Measurements from ENCODE around the gene EID3.
"Not testable (repeated sequence)": the region's sequence is repeated elsewhere in the genome, so short reads cannot be mapped to it uniquely, and the experiment has no call there.

Gene EID3

DNA sequence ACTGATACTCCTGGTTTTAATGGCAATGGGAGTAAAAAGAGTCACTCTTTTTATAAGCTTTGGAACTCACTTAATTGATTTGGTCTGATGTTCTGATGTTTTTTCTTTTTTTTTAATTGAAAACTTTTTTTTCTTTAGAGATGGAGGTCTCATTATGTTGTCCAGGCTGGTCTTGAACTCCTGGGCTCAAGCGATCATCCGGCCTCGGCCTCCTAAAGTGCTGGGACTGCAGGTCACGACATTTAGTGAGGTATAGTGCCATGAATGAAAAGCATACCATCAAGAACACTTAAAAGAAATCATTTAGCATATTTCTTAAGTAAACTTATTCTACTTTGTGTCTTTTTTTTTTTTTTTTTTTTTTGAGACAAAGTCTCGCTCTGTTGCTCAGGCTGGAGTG lies 12.7 kb upstream of the EID3 start:
- no peak for DNase-seq

DNA sequence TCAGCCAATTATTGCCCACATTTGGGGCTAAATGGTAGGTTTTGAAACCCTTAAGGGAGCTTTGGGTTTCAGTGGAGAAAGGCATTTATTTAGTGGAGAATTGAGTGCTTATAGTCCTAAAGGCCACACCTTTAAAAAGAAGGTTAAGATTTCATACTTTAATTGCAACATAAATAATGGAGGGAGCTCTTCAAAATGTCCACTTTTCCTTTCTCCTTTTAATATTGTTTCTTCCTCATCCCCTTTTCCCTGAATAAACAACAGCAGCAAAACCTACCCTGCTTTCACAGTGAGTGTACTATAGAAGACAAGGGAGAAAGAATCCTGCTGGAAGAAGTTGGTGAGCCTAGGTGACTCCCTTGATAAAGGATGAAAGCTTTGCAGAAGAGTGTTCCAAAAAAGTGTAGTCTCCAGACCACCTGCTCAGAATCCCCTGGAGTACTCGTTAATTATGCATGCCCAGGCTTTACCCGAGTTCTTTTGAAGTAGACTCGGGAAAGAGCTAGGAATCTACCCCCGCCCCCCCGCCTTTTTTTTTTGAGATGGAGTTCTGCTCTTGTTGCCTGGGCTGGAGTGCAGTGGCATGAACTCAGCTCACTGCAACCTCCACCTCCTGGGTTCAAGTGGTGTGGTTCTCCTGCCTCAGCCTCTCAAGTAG lies 11.5 kb upstream of the EID3 start:
- DNase-seq = no peak

DNA sequence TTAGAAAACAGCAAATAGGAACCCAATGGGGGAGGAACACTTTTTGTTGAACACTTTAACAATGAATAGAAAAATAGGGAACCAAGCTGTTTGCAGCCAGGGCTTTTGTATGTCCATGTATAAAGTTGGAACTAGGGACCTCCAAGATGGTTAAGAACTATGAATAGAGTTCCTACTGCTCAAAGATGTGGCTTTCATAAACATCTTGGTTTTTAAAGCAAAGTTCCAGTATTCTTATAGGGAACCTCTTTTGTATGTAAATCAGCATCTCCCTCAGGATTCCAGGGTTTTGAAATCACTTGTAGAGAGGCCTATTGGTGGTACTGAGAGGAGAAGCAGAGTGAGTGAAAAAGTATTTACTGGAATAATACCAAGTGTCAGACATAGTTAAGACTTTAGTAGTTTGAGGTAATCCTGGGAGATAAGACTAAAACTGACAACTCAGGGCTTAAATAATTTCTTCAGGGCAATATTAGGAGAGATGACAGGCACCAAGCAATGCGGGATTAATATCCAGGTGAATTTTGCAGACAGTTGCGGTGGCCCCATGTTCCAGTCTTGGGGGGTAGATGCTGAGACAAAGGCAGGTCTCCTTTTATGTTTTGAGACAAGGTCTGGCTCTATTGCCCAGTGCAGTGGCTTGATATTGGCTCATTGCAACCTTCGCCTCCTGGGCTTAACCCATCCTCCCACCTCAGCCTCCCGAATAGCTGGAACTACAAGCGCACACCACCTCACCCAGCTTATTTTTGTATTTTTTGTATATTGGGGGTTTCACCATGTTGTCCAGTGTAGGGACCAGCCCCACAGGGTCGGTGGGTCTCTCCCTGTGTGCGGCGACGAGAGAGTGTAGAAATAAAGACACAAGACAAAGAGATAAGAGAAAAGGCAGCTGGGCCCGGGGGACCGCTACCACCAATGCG lies 10.4 kb upstream of the EID3 start:
- DNase-seq = no peak

DNA sequence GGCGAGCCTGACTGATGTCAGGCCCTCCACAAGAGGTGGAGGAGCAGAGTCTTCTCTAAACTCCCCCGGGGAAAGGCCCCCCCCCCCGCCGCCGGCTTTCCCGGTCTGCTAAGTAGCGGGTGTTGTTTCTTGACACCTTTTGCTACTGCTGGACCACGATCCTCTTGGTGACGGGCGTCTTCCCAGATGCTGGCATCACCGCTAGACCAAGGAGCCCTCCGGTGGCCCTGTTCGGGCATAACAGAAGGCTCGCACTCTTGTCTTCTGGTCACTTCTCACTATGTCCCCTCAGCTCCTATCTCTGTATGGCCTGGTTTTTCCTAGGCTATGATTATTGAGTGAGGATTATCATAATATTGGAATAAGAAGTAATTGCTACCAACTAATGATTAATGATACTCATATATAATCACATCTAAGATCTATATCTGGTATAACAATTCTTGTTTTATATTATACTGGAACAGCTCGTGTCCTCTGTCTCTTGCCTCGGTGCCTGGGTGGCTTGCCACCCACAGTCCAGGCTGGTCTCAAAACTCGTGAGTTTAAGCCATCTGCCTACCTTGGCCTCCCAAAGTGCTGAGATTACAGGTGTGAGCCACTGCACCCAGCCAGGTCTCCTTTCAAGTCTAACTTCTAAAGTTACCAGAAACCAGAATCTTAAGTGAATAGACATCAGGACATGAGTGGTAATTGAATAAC lies 9.2 kb upstream of the EID3 start:
- not testable (repeated sequence) for DNase-seq

DNA sequence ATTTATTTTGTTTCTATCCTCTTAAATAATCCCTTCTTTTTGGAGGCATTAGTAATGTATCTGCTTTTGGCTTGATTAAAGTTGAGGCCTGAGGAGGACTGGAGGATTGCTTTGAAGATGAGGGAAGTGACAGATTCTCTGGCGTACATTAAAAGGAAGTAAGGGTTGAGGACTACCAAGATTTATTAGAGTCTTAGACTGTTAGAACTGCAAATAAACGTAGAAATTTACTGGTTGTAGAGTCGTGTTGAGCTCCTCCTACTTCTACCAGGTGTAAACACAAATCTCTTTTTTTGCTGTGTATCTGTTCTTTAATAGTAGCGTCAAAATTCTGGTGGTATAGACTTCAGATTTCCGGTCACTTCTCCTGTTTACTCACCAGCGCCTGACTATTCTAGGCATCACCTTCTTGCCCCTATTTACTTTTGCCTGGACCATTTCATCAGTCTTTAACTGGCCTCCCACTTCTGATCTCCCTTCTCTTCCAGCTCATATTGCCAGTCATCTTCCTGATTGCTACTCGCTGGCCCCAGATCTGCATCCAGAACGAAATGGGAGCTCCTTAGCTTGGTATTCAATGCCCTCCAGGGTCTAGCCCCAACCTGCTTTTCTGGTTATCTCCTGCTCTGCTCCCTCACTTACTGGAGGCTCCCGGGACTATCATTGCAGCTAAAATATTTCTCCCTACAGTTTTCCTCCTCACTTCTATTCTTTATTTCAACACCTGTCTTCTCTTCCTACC lies 8.4 kb upstream of the EID3 start:
- no peak for DNase-seq

DNA sequence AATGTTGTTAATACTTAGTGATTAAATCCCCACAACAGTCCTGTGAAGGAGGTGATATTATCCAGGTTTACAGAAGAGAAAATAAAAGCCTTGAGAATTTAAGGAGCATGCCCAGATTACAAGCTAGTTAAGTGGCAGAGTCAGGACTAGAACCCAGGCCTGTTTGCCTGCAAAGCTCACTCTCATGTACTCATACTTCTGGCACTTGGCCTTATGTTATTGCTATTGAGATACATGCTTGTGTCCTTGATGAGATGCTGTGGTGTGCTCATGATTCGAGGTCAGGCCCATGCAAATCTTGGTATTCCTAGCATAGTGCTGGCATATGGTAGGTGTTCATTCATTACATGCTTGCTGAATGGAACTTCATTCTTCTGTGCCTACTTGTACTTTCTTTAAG lies 7.6 kb upstream of the EID3 start:
- DNase-seq = no peak

DNA sequence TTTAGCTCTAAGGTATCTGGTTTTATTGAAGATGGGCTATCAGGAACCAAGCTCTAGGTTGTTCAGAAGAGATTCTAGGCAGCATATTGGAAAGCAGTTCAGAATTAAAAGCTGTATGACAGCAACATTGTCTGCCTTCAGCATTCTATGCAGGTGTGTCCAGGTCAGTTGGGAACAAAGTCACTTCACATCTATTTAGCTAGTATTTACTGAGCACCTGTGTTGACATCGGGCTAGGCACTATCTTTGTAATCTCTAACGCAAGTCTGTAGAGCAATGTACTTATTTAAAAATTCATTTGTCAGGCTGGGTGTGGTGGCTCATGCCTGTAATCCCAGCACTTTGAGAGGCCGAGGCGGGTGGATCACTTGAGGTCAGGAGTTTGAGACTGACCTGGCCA lies 6.8 kb upstream of the EID3 start:
- no peak for DNase-seq

DNA sequence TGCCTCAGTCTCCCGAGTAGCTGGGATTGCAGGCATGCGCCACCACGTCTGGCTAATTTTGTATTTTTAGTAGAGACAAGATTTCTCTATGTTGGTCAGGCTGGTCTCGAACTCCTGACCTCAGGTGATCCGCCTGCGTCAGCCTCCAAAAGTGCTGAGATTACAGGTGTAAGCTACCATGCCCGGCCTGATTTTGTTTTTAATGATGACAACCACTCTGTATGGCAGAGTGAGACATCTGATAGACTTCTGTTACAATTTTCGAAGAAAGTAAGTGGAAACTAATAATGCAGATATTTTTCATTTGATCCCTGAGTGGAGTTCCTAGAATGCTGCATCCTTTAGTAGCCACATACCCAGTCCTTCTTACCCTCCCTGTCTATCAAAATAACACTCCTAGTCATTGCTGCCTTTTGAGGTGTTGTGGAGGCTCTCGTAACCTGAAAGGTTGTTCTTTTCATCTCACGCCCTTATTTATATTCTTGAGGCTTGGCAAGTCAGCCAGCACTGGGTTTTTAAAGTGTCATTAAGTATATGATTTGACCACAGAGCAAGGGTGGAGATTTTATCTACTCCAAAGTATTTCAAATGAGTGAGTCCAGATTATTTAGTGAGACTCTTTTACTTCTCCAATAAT lies 5.9 kb upstream of the EID3 start:
- no peak for DNase-seq

DNA sequence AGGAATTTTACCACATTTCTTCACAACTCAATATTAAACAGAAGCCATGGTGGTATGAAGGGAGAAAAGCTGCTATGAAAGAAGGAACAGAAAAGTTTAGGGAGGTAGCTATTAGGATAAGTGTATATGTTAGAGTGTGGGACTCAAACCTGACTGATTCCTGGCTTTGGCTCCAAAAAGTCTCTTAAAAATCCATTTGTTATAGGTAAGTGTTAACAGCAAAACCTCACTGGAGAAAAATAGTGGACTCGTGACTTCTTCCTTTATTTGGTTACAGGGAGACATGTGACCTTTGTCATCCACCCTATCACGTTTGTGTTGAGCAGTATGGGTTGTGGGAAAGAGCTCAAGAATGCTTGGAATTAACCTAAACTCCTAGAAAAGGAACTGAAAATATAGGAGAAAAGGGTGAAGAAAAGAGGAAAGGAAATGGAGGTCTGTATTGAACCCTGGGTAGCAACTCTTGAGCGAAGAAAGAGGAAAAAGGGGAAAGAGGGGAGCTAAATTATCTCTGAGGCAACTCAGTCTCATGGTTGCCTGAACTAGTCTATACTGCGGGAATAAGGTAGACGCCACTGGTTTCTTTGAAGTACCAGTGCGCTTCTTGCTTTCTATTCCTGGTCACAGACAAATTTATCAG lies 3.6 kb upstream of the EID3 start:
- no peak for DNase-seq

DNA sequence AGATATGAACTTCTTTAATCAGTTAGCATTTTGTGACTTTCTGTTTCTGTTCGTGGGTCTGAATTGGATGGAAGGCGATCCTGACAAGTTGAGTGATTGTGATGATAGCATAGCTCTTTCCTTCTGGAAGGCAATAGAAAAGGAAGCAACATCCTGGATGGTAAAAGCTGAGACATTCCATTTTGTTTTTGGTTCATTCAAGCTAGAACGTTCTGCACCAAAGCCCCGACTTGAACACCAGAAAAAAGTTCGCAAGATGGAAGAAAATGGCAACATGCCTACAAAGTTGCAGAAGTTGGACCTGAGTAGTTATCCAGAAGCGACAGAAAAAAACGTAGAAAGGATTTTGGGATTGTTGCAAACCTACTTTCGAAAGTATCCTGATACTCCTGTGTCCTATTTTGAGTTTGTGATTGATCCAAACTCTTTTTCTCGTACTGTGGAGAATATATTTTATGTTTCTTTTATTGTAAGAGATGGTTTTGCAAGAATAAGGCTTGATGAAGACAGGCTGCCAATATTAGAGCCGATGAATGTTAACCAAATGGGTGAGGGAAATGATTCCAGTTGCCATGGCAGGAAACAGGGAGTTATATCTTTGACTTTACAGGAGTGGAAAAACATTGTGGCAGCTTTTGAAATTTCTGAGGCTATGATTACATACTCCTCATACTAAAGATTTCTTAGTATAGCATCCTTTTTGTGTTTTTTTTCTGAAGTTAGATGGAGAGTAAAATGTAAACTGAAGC lies 896 bp downstream of the EID3 start:
- DNase-seq = no peak

DNA sequence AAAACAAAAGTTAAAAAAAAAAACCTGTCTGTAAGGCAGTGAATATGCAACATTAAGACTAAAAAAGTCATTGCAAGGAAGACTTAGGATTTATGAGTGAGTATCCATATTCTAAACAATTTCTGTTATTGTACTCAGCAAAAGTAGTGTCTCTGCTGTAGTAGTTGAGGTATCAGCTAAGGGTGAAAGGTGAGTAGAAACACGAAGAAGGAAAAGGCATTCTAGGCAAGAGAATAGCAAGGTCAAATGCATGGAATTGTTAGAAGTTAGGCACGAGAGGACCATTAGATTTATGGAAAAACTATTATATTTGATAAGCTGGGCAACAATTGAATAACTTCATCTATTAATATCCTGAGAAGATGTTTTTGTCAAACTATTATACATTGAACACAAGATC lies 1.8 kb downstream of the EID3 start:
- DNase-seq = no peak

DNA sequence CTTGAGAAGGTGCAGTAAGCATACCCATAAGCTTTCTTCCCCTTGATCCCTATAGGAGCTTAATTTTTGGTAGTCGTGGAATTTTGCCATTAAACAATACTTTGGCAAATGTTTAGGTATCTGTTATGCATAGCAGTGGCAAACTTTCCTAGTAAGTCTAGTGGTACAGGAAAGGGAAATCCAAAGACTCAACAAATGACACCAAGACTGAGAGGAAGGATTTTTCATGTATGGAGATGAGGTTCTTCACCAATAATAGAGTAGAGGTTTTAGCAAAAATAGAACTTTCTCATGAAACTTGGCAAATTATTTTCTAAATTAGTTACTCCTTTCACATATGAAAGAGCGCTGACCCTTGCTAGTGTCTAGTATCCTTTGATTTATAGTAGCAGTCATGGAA lies 2.8 kb downstream of the EID3 start:
- DNase-seq = no peak

DNA sequence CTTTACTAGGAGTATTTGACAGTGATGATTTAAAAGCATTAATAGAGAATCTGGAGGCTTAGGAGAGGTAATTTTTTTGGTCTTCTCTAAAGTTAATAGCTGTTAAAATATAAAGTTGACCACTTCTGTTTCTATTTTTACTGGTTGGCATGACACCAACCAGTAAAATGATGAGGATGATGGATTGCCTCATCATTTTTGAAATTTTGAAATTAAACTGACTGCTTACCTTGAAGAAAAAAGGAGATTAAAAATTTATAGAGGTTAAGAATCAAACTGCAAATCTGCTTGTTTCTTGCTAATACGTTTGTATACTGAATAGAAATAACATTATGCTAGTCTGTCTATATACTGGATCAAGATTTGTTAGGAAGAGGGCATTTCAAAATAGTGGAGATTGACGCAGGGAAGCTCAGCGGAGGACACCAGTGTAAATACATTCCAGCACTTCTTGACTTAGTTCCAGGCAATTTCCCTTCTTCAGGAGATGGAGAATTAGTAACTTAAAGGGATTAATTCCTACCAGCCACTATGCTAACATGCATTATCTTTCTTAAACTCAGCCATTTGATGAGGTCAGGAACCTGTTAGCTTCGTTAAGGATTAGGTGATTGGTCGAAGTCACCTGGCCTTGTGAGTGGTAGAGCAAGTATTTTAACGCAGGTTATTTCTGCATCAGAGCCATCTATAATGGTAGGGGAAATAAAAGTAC lies 3.6 kb downstream of the EID3 start:
- DNase-seq = no peak

DNA sequence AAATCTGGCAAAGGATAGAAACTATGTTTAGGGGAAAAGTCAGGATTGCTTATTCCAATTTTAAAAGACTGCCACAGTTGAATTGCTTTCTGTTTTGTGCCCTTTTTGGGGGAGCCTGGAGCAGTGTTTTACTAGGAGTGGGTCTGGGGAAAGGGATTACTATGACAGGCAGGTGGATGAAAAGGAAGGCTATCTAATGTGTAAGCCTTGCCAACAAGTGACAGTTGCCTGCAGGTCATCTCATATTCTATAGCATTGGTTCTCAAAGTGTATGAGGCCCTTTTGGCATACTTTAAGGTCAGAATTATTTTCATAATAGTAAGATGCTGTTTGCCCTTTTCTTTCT lies 4.1 kb downstream of the EID3 start:
- no peak for DNase-seq

DNA sequence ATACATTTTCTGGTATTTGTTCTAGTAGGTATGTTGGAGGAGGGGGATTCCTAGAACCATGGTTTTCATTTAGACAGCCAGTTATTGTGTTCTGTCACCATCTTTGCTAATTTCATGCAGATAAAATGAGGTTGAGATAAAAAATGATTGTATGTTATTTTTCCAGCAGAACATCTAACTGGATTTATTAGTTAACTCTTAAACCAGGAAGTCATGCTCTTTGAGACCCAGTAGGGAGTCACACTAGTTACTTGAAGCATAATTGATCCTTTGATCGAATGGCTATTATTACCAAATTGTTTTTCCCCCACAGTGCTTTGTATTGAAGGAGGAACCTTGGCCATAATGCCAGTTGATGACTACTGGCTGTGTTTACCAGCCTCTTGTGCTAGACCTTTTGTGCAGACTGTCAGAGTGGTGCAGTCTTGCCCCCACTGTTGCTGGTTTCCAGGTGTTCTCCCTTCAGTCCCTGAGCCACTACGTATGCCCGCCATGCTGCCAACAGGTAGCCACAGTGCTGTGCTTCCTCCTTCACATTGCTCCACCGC lies 6.0 kb downstream of the EID3 start:
- DNase-seq = no peak

DNA sequence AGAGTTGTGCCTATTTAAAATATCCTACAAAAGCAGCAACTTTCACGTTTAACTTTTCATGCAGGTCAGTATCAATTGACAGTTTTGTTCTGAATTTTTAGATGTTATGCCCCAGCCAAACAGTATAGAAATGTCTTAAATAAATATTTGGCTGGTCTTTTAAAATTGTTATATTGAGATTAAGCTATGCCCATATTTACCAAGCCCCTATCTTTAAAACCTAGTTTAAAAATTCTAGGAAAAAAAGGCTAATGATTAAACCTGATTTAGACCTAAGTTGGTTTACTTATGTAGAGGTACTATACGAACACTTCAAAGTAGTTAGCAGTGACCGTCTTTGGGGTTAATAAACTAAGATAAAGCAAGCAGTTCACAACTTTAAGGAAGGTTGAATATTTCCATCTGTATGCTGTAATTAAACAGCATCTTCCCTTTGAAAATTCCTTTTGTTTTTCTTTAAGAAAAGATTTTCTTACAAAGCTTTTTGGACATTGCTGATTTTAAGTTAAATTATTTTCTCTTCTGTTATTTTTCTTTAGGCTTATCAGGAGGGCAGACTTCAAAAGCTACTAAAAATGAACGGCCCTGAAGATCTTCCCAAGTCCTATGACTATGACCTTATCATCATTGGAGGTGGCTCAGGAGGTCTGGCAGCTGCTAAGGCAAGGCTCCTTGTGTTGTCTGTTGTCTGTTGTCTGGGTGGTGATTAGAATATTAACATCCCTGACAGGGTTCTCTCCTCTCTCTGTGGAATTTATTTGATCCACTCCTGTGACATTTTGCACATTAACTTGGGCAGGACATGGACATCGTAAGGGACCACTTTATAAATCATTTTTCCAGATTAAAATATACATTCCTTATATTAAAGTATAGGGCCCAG lies 7.5 kb downstream of the EID3 start:
- DNase-seq = no peak

DNA sequence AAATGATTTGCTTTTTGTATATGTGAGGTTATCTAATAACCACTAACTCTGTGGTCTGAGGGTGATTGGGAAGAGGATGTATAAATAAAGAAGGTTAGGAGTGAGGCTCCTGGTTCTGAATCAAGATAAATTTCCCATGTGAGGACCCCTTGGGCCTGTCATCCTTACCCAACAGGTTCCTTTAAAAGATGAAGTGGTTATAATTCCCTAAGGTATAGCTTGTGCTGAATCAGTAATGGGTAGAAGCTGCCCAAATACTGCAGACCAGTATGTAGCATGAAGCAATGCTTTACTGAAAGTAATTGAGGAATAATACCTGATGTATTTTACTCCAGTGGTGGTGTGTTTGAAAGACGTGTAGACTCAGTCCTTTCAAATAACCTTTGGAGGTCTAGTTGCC lies 8.7 kb downstream of the EID3 start:
- no peak for DNase-seq

DNA sequence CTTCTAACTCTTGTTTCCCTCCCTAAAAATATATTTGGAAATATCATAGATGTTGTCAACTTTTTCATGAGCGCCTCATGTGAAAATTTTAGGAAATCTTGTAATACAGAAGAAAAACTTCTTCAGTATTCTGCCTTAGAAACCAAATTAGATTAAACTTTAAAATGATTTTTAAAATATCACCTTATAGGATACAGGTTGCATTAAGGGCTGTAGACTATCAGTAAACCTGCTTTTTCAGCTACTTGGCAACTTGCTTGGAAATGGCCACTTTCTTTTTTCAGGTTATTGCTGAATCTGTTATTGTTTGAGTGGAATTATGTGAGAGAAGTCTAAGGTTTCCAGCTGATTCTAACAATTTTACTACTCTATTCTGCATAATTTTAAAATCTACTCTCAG lies 9.1 kb downstream of the EID3 start:
- DNase-seq = no peak

DNA sequence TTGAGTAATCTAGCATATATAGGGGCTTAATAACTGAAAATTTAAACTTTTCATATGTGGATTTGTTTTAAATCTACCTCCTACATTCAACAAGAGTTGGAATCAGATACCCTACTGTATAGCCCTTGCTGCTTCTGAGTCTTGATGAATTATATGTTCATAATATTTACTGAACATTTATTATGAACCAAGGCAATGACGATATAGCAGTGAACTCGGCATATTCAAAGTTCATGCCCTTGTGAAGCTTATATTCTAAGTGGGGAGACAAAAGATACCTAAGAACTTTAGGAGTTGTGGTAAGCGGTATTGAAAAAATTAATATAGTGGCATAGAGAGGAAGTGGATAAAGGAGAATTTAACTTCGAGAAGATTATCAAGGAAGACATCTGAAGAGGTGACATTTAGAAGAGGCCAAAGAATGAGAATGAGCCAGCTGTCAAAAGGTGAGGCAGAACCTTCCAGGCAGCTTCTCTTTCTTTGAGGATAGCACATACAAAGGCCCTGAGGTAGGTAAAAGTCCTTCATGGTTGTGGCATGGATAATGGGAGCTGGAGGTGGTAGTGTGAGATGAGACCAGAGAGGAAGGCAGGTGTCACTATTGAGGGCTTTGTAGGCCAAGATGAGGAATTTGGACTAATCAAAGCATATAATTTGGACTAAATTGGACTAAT lies 10.2 kb downstream of the EID3 start:
- no peak for DNase-seq

Measured in bone marrow (tissue), 2 donors.